SK-N-SH (cell line): ENCODE measurements around the gene ZNF608. TPM values are rescaled to one million over a fixed set of nuclear protein-coding genes. Genes with fewer than 3 reads are reported as not detected.

Experiments
- CTCF ChIA-PET: fragments of 300-600, 350-600 bp; formaldehyde crosslinking; extraction: SDS; loops from one replicate; lab custom pipeline; 2021; lab: Yijun Ruan, JAX
- POLR2A ChIA-PET: fragments of 350-600 bp; sonication (Branson Sonifier 250); formaldehyde crosslinking; extraction: SDS; loops from one replicate; lab custom pipeline; 2020; ENCODE audit warnings: antibody characterized with exemption, inconsistent platforms; lab: Yijun Ruan, JAX
- DNase-seq: peaks from one replicate; pipeline ENCODE4 v3.0.0; 2012
- H2AFZ ChIP-seq: fragments of 200-600 bp; sonication (generic); 2 replicates; pipeline ENCODE4 v1.8.1; 2016; ENCODE audit warnings: antibody characterized with exemption, mild to moderate bottlenecking, low read depth
- H3F3A ChIP-seq: fragments of 200-600 bp; sonication (generic); replicated peaks from 2 replicates; pipeline ENCODE3; 2016; ENCODE audit warnings: antibody characterized with exemption, mild to moderate bottlenecking; ENCODE audit not compliant: insufficient read depth
- H3K27ac ChIP-seq, 2 experiments: fragments of 200-500 bp in 1 of 2; fragments of 200-600 bp in 1 of 2; sonication (Bioruptor generic) in 1 of 2; sonication (generic), shearing (Covaris generic) in 1 of 2; 2 replicates each; pipeline versions ENCODE4 v1.5.1 to v1.6.1; 2014 to 2016; ENCODE audit warnings: low read depth in 2 of 2, inconsistent platforms in 1 of 2, low read length in 1 of 2, mild to moderate bottlenecking in 1 of 2, mixed read lengths in 1 of 2
- H3K27me3 ChIP-seq: fragments of 200-600 bp; sonication (generic), shearing (Covaris generic); 2 replicates; pipeline ENCODE4 v1.6.1; 2016; ENCODE audit warnings: mixed run types; ENCODE audit not compliant: insufficient read depth
- H3K36me3 ChIP-seq, 2 experiments: fragments of 200-500 bp in 1 of 2; fragments of 200-600 bp in 1 of 2; sonication (Bioruptor generic) in 1 of 2; sonication (generic) in 1 of 2; replicated peaks in 1 of 2; 2 replicates each; pipeline versions ENCODE3 to v1.5.1; 2014 to 2016; ENCODE audit warnings: low read length in 1 of 2, mild to moderate bottlenecking in 1 of 2; ENCODE audit not compliant: insufficient read depth in 2 of 2, control insufficient read depth in 1 of 2
- H3K4me1 ChIP-seq, 2 experiments: fragments of 200-500 bp in 1 of 2; fragments of 200-600 bp in 1 of 2; sonication (Bioruptor generic) in 1 of 2; sonication (generic), shearing (Covaris generic) in 1 of 2; 2 replicates each; pipeline versions ENCODE4 v1.5.1 to v1.6.1; 2014 to 2016; ENCODE audit warnings: low read depth in 1 of 2, low read length in 1 of 2, mixed run types in 1 of 2; ENCODE audit not compliant: insufficient read depth in 2 of 2, control insufficient read depth in 1 of 2
- H3K4me2 ChIP-seq: fragments of 200-600 bp; sonication (generic), shearing (Covaris generic); 2 replicates; pipeline ENCODE4 v1.6.1; 2017; ENCODE audit warnings: mixed run types
- H3K4me3 ChIP-seq, 2 experiments: fragments of 200-500 bp in 1 of 2; fragments of 200-600 bp in 1 of 2; sonication (Bioruptor generic) in 1 of 2; sonication (generic), shearing (Covaris generic) in 1 of 2; 2 replicates each; pipeline versions ENCODE4 v1.5.1 to v1.8.1; 2014 to 2016; ENCODE audit warnings: low read depth in 2 of 2, inconsistent platforms in 1 of 2, low read length in 1 of 2, mild to moderate bottlenecking in 1 of 2, mixed read lengths in 1 of 2, moderate library complexity in 1 of 2
- H3K79me2 ChIP-seq: fragments of 200-600 bp; sonication (generic); 2 replicates; pipeline ENCODE4 v1.8.1; 2017; ENCODE audit warnings: mild to moderate bottlenecking; ENCODE audit not compliant: insufficient read depth
- H3K9ac ChIP-seq: fragments of 200-600 bp; sonication (generic); 2 replicates; pipeline ENCODE4 v1.6.1; 2017; ENCODE audit warnings: mixed run types
- H3K9me2 ChIP-seq: fragments of 200-600 bp; sonication (generic); 2 replicates; pipeline ENCODE4 v1.6.1; 2017; ENCODE audit warnings: mixed run types
- H3K9me3 ChIP-seq: fragments of 200-600 bp; sonication (generic); 2 replicates; pipeline ENCODE4 v1.6.1; 2017; ENCODE audit warnings: mixed run types, mild to moderate bottlenecking, moderate library complexity
- H4K20me1 ChIP-seq: fragments of 200-600 bp; sonication (generic); 2 replicates; pipeline ENCODE4 v1.6.1; 2017; ENCODE audit warnings: mild to moderate bottlenecking, mixed run types; ENCODE audit not compliant: insufficient read depth
- CHD2 ChIP-seq: fragments of 150-350 bp; IDR thresholded peaks from 2 replicates; pipeline ENCODE4 v1.6.1; 2018; ENCODE audit warnings: low read length; ENCODE audit not compliant: partially characterized antibody
- ELF1 ChIP-seq: IDR thresholded peaks from 2 replicates; pipeline ENCODE4 v1.4.0; 2012
- EZH2phosphoT487 ChIP-seq: fragments of 200-600 bp; sonication (generic); IDR thresholded peaks from 2 replicates; pipeline ENCODE4 v1.6.1; 2017; ENCODE audit warnings: low read depth, mixed run types, mild to moderate bottlenecking, antibody characterized with exemption, moderate library complexity, borderline replicate concordance
- MXI1 ChIP-seq: IDR thresholded peaks from 2 replicates; pipeline ENCODE4 v1.6.1; 2012; ENCODE audit warnings: mild to moderate bottlenecking, low read depth, low read length, improper control_type of control experiment
- SIN3A ChIP-seq: IDR thresholded peaks from 2 replicates; pipeline ENCODE4 v1.6.1; 2012; ENCODE audit warnings: low read depth, mild to moderate bottlenecking, low read length, moderate library complexity, borderline replicate concordance
- TAF1 ChIP-seq: IDR thresholded peaks from 2 replicates; pipeline ENCODE4 v1.6.1; 2012; ENCODE audit warnings: low read depth, mild to moderate bottlenecking, low read length, moderate library complexity, borderline replicate concordance
- TCF12 ChIP-seq: IDR thresholded peaks from 2 replicates; pipeline ENCODE4 v1.4.0; 2012
- TEAD4 ChIP-seq: IDR thresholded peaks from 2 replicates; pipeline ENCODE4 v1.4.0; 2012; ENCODE audit warnings: mild to moderate bottlenecking, borderline replicate concordance; ENCODE audit not compliant: insufficient read depth
- WGBS: methylation state at CpG from one replicate; pipeline ENCODE4 v1.1.6; 2017; ENCODE audit warnings: low lambda C conversion rate; 5-methylcytosine and 5-hydroxymethylcytosine counted together
- polyA plus RNA-seq, 3 experiments: library from polyadenylated mRNA; depleted of rRNA; stranded (reverse); fragments of >200 nt; gene quantifications; 2 replicates each; pipeline ENCODE4 v1.2.3, GENCODE V29; 2012
- TF ChIP-seq, protein P1 (sequence below): fragments of 200-600 bp; sonication (generic); IDR thresholded peaks from 2 replicates; pipeline ENCODE4 v1.6.1; 2017; ENCODE audit warnings: antibody characterized with exemption, mild to moderate bottlenecking, moderate library complexity
- TF ChIP-seq, protein P2 (sequence below): fragments of 150-350 bp; IDR thresholded peaks from 2 replicates; pipeline ENCODE4 v1.6.1; 2016; ENCODE audit warnings: mild to moderate bottlenecking, low read depth, low read length
- TF ChIP-seq, protein P3 (sequence below): IDR thresholded peaks from 2 replicates; pipeline ENCODE4 v1.4.0; 2012; ENCODE audit warnings: low read depth, borderline replicate concordance
- TF ChIP-seq, protein P4 (sequence below): IDR thresholded peaks from 2 replicates; pipeline ENCODE4 v1.4.0; 2012; ENCODE audit warnings: low read depth
- TF ChIP-seq, protein P5 (sequence below): IDR thresholded peaks from 2 replicates; pipeline ENCODE4 v1.6.1; 2012; ENCODE audit warnings: mild to moderate bottlenecking, low read depth, low read length, moderate library complexity

Gene ZNF608
- polyA plus RNA-seq, 1 of the 3 experiments (the other 2 are of a cell fraction): 4.9 TPM

DNA sequence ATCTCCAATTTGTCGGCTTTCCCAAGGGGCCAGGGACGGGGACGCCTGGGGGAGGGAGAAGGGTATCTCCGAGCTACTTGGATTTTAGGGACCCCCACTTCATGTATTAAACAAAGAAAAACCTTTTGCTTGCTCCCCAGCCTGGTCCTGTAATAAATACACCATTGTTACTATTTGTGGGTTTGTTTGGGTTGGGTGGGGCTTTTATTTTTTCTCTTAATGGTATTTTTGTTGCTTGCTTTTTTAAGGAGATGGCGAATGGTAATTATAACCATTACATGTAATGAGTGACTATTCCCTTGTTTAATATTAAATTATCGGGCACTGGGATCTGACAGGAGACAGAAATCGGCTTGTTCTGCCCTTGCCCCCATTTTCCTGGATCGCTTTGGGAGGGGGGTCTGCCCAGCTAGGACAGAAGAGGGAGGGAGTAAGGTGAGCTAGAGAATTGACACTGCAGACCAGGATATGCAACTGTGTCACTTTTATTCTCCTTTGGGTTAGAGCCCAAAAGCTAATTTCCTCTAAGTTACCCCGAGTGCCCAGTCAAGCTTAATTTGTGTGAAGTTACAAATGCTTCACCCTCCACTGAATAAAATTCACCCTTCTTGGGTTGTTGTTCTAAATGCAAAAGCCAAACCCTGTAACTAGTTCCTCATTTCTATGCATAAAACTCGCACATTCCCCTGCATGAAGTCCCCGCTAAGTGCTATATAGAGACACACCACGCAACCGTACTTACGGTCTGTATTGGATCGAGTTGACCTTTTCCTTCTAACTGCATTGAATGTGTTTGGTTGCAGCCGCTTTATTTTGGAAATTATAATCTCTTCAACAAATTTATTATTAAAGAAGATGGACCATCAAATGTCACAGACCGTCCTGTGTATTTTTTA, 1.6 kb upstream of the ZNF608 start (continued):
- TF ChIP-seq, protein P1, sequence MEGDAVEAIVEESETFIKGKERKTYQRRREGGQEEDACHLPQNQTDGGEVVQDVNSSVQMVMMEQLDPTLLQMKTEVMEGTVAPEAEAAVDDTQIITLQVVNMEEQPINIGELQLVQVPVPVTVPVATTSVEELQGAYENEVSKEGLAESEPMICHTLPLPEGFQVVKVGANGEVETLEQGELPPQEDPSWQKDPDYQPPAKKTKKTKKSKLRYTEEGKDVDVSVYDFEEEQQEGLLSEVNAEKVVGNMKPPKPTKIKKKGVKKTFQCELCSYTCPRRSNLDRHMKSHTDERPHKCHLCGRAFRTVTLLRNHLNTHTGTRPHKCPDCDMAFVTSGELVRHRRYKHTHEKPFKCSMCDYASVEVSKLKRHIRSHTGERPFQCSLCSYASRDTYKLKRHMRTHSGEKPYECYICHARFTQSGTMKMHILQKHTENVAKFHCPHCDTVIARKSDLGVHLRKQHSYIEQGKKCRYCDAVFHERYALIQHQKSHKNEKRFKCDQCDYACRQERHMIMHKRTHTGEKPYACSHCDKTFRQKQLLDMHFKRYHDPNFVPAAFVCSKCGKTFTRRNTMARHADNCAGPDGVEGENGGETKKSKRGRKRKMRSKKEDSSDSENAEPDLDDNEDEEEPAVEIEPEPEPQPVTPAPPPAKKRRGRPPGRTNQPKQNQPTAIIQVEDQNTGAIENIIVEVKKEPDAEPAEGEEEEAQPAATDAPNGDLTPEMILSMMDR: no peak
- TF ChIP-seq SIN3A: 0 out of 2 replicates have a peak, but pooled peaks have one; percentile 8
- TF ChIP-seq TCF12: no peak; the same call in 1 of the 2 replicates

DNA sequence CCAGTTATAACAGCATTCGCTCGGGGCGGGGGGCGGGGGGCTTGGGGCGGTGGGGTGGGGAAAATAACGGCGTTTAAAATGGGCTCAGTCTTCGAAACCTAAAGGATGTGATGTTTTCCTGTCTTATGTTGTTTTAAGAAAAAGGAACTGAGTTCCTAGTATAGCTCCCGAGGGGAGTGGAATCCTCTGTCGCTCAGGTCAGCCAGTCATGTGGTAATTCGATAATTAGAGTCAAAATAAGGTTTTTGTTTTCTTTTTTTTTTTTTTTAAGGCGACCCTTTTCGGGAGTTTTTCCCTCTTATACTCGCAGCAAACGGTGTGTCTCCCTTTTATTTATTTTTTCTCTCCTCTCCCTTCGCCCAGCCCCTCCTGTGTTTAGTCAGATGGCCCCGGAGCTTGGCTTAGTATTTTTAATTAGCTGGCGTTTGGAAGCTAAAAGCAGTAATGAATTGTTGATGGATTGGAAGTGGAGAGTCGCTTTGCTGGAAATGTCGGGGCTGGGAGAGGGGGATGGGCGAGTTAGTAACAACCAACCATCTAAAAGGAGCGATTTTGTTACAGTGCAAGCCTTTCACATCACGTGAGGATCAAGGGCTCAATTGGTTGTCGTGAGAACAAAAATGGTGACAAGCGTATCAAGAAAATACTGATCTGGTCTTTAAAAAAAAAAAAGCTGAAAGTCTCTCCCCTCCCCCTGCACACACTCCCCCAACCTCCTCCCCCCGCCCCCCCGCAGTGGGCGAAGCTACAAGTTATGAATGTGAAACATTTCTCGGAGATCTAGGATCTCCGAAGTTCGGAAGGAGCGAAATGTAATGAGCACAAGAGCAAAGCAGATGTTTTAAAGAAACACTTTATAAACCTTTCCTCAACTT, 714 bp upstream of the ZNF608 start:
- peaks cover 26% of the 10 kb centered on the region for H3F3A ChIP-seq
- H3K4me2 ChIP-seq: peak overlapping the region; percentile 93
- H3K4me3 ChIP-seq: peak overlapping the region; percentile 67 to 92
- DNase-seq: peak; percentile 61
- H2AFZ ChIP-seq: peak overlapping the region; percentile 94
- H3K27ac ChIP-seq: peak overlapping the region; percentile 85 to 97
- H3K4me1 ChIP-seq: peaks cover under 1 to 29% of the 10 kb centered on the region in 2 experiments; a peak in 2 of 4 replicates
- H3K9ac ChIP-seq: peak overlapping the region; percentile 84
- H3K9me3 ChIP-seq: no peaks in the 10 kb centered on the region
- WGBS: 1% methylated on average over 31 of the region's 32 CpGs
- POLR2A ChIA-PET: interaction anchor here (0.6 to 3.9 kb wide), 16 partner anchors 8 to 925 kb away, joined by 3 to 61 read pairs (median 7); no protein-coding TSS in a partner anchor
- peaks cover 2% of the 10 kb centered on the region; the same call in 1 of the 2 replicates for H3K79me2 ChIP-seq
- H3K27me3 ChIP-seq: no peaks in the 10 kb centered on the region
- no peaks in the 10 kb centered on the region for H3K9me2 ChIP-seq
- H3K36me3 ChIP-seq: no peaks in the 10 kb centered on the region
- CTCF ChIA-PET: interaction anchor here (0.7 to 1.1 kb wide), 3 partner anchors 17 to 557 kb away, joined by 3 read pairs; no protein-coding TSS in a partner anchor
- H4K20me1 ChIP-seq: no peaks in the 10 kb centered on the region
- no peak for TF ChIP-seq EZH2phosphoT487
- TF ChIP-seq, protein P2, sequence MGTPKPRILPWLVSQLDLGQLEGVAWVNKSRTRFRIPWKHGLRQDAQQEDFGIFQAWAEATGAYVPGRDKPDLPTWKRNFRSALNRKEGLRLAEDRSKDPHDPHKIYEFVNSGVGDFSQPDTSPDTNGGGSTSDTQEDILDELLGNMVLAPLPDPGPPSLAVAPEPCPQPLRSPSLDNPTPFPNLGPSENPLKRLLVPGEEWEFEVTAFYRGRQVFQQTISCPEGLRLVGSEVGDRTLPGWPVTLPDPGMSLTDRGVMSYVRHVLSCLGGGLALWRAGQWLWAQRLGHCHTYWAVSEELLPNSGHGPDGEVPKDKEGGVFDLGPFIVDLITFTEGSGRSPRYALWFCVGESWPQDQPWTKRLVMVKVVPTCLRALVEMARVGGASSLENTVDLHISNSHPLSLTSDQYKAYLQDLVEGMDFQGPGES: no peak
- TF ChIP-seq TEAD4: no peak
- TF ChIP-seq, protein P3, sequence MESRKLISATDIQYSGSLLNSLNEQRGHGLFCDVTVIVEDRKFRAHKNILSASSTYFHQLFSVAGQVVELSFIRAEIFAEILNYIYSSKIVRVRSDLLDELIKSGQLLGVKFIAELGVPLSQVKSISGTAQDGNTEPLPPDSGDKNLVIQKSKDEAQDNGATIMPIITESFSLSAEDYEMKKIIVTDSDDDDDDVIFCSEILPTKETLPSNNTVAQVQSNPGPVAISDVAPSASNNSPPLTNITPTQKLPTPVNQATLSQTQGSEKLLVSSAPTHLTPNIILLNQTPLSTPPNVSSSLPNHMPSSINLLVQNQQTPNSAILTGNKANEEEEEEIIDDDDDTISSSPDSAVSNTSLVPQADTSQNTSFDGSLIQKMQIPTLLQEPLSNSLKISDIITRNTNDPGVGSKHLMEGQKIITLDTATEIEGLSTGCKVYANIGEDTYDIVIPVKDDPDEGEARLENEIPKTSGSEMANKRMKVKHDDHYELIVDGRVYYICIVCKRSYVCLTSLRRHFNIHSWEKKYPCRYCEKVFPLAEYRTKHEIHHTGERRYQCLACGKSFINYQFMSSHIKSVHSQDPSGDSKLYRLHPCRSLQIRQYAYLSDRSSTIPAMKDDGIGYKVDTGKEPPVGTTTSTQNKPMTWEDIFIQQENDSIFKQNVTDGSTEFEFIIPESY: 0 out of 2 replicates have a peak, but pooled peaks have one; percentile 3
- TF ChIP-seq MXI1: peak; percentile 63; the same call in 1 of the 2 replicates
- TF ChIP-seq, protein P4, sequence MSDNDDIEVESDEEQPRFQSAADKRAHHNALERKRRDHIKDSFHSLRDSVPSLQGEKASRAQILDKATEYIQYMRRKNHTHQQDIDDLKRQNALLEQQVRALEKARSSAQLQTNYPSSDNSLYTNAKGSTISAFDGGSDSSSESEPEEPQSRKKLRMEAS: no peak
- no peak for TF ChIP-seq SIN3A
- TF ChIP-seq, protein P1: no peak
- TF ChIP-seq ELF1: no peak
- peak; percentile 89 for TF ChIP-seq CHD2
- TF ChIP-seq, protein P5, sequence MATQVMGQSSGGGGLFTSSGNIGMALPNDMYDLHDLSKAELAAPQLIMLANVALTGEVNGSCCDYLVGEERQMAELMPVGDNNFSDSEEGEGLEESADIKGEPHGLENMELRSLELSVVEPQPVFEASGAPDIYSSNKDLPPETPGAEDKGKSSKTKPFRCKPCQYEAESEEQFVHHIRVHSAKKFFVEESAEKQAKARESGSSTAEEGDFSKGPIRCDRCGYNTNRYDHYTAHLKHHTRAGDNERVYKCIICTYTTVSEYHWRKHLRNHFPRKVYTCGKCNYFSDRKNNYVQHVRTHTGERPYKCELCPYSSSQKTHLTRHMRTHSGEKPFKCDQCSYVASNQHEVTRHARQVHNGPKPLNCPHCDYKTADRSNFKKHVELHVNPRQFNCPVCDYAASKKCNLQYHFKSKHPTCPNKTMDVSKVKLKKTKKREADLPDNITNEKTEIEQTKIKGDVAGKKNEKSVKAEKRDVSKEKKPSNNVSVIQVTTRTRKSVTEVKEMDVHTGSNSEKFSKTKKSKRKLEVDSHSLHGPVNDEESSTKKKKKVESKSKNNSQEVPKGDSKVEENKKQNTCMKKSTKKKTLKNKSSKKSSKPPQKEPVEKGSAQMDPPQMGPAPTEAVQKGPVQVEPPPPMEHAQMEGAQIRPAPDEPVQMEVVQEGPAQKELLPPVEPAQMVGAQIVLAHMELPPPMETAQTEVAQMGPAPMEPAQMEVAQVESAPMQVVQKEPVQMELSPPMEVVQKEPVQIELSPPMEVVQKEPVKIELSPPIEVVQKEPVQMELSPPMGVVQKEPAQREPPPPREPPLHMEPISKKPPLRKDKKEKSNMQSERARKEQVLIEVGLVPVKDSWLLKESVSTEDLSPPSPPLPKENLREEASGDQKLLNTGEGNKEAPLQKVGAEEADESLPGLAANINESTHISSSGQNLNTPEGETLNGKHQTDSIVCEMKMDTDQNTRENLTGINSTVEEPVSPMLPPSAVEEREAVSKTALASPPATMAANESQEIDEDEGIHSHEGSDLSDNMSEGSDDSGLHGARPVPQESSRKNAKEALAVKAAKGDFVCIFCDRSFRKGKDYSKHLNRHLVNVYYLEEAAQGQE: no peak
- TF ChIP-seq TAF1: peak; percentile 33; the same call in 1 of the 2 replicates
